Choroid plexus epithelial cell (primary cell): ENCODE results near the gene PHKB.

Experiments
- DNase-seq: peaks from one replicate; pipeline ENCODE4 v3.0.0-alpha.2; 2010; ENCODE audit warnings: low read depth
- H3K4me3 ChIP-seq: 2 replicates; pipeline ENCODE4 v1.5.1; 2011; ENCODE audit warnings: low read depth, mild to moderate bottlenecking, control low read depth, low read length, moderate library complexity
- CTCF ChIP-seq: conservative IDR thresholded peaks from 2 replicates; pipeline ENCODE4 v1.5.1; 2011; ENCODE audit warnings: low read depth, mild to moderate bottlenecking, control low read depth, inconsistent platforms, low read length, moderate library complexity

Gene PHKB

GRCh38 chr16:47627721-47628120, 166.6 kb downstream of the PHKB start:
- TF ChIP-seq CTCF, result no peak
- no peak for DNase-seq
- H3K4me3 ChIP-seq, result no peak overlapping the region

GRCh38 chr16:47631131-47631530, 170.0 kb downstream of the PHKB start:
- DNase-seq, result no peak
- H3K4me3 ChIP-seq, result no peak overlapping the region
- TF ChIP-seq CTCF, result no peak

- DNase-seq, result no peak
- no peak overlapping the region for H3K4me3 ChIP-seq
- no peak for TF ChIP-seq CTCF
Measured at GRCh38 chr16:47634126-47634525, 173.0 kb downstream of the PHKB start.

GRCh38 chr16:47634727-47635126, 173.6 kb downstream of the PHKB start:
- H3K4me3 ChIP-seq, result no peak overlapping the region
- no peak for TF ChIP-seq CTCF
- no peak for DNase-seq

GRCh38 chr16:47636501-47637099, 175.5 kb downstream of the PHKB start:
- TF ChIP-seq CTCF, result no peak
- no peak for DNase-seq
- no peak overlapping the region for H3K4me3 ChIP-seq

- no peak for TF ChIP-seq CTCF
- no peak for DNase-seq
- H3K4me3 ChIP-seq, result no peak overlapping the region
Measured at GRCh38 chr16:47638175-47638574, 177.0 kb downstream of the PHKB start.

GRCh38 chr16:47640661-47641060, 179.5 kb downstream of the PHKB start:
- no peak overlapping the region for H3K4me3 ChIP-seq
- no peak for TF ChIP-seq CTCF
- DNase-seq, result no peak
